GM18519 (cell line): Measurements from ENCODE around the gene SYNRG.

ENCODE experiments used
- ATAC-seq: cut with Tn5 transposase; IDR thresholded peaks from one replicate; pipeline ENCODE4 v1.9.1; 2021; ENCODE audit warnings: mild to moderate bottlenecking, moderate library complexity; ENCODE audit not compliant: unreplicated experiment, low FRiP score

The SYNRG gene

GRCh38 chr17:37478187-37478586 is 131.0 kb downstream of the SYNRG start:
- ATAC-seq: no peak

GRCh38 chr17:37476431-37477120 is 132.6 kb downstream of the SYNRG start:
- ATAC-seq: no peak

GRCh38 chr17:37475731-37476420 is 133.3 kb downstream of the SYNRG start:
- no peak for ATAC-seq

GRCh38 chr17:37470181-37470580 is 139.0 kb downstream of the SYNRG start:
- ATAC-seq: no peak

GRCh38 chr17:37466471-37466870 is 142.7 kb downstream of the SYNRG start:
- ATAC-seq: no peak

GRCh38 chr17:37465069-37465616 is 144.1 kb downstream of the SYNRG start:
- no peak for ATAC-seq
